ENCODE results near the gene ATPAF2. TPM values are rescaled to one million over a fixed set of nuclear protein-coding genes. Genes with fewer than 3 reads are reported as not detected.

ATPAF2 gene
- total and polyA plus RNA-seq, 2 experiments from 2014 or later: 17.0 to 21.9 TPM

DNA sequence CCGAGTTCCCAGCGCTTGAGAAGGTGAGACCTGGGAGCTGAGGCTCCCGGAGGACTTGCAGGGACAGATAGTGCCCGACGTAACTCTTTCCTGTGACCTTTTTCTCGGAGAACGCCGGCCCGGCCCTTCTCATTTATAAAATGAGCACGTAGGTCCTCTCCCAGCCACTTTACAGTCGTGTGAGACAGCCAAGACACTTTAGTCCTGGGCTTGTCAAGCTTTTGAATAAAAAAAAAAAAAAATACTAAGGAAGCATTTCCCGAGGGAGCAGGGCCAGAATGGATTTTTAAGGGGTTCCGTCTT, 66.1 kb downstream of the ATPAF2 start:
- no peaks in the 10 kb centered on the region for H3K27me3 ChIP-seq (replicated peaks; ENCODE audit: insufficient read depth)
- WGBS, 2 experiments (ENCODE audit: low coverage in 1 of 2, low lambda C conversion rate in 2 of 2, missing lambda C conversion rate in 2 of 2): 5 to 9% methylated on average over 13 of the region's 13 CpGs
- no peaks in the 10 kb centered on the region for H3K9me3 ChIP-seq (ENCODE audit: low read depth)
- peaks cover 43% of the 10 kb centered on the region for H3K79me2 ChIP-seq (ENCODE audit: insufficient read depth)
- no peak for DNase-seq
- peak overlapping the region; percentile 87 for H2AFZ ChIP-seq
- in situ Hi-C loops (cut with MboI): no loop called here
- no peaks in the 10 kb centered on the region for H3K9me2 ChIP-seq (ENCODE audit: insufficient read depth)
- peak overlapping the region; percentile 69 for H3K27ac ChIP-seq
- peak overlapping the region; percentile 86 for H3K4me3 ChIP-seq
- peak overlapping the region; percentile 78 for H3K4me2 ChIP-seq (ENCODE audit: unreplicated experiment)
- H3K36me3 ChIP-seq (ENCODE audit: low read depth): no peaks in the 10 kb centered on the region
- peak overlapping the region; percentile 83 for H3K9ac ChIP-seq
- H4K20me1 ChIP-seq (ENCODE audit: insufficient read depth): no peaks in the 10 kb centered on the region
- no peak for TF ChIP-seq EZH2 (IDR thresholded peaks at IDR 0.05; ENCODE audit: insufficient read depth, poor library complexity, severe bottlenecking)
- TF ChIP-seq EZH2phosphoT487 (IDR thresholded peaks at IDR 0.05; ENCODE audit: insufficient read depth, low read depth): no peak
- peaks cover 10% of the 10 kb centered on the region for H3K4me1 ChIP-seq (ENCODE audit: insufficient read depth)
- H3F3A ChIP-seq (ENCODE audit: insufficient read depth): no peaks in the 10 kb centered on the region

DNA sequence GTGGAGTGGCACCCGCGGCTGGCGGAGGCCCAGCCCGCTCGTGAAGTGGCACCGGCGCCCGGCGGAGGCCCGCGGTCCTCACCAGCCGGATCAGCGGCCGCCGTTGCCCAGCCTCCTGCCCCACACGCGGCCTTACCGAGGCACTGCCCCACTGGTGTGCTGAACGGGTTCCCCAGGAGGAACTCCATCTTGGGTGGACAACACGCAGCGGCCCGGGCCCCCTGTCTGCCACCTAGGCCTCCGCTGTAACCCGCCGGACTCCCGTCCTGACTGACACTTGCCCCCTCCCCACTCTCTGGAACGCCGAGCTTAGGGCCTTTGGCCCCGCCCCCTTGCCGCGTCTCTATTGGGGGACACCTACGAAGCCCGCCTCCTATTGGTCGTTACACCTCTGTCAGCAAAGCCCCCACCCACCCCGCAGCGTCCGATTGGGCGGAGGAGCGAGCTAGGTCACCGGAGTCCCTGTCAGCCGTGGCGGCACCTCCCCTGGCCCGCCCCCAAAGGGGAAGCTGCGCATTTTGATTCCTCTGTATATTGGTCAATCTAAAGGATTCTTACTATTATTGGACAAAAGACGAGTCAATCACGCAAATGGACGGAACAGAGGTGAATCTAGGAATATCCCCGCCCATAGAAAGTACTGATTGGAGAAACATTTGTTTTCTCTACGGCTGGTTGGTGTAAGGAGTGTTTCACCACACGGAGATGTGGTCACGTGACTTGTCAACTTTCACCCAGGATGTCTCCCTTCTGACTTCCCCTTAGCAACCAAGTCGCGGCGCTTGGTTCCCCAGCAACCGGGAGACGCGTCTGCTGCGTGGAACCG, 66.6 kb downstream of the ATPAF2 start, which contains the start of the genes DRC3 and TOM1L2:
Gene DRC3, plus strand, starts transcription at position 737 of the 826 bp plus-strand sequence. CDS start 4,737 bp downstream, outside the sequence.
Gene TOM1L2, minus strand, starts transcription at position 275 of the 826 bp plus-strand sequence. Its CDS starts 87 bp downstream, at position 188.
- DNase-seq: peak; percentile 100
- 1 to 2% methylated on average over 44 to 59 of the region's 59 CpGs for WGBS, 2 experiments (ENCODE audit: low coverage in 1 of 2, low lambda C conversion rate in 2 of 2, missing lambda C conversion rate in 2 of 2)
- Histone ChIP-seq H3F3A (ENCODE audit: insufficient read depth) (no peaks in the 10 kb centered on the region; the same call in 1 of the 2 replicates), H3K27ac (peak within 1 kb of the TSS; percentile 69), H4K20me1 (ENCODE audit: insufficient read depth) (no peaks in the 10 kb centered on the region), H3K79me2 (ENCODE audit: insufficient read depth) (peaks cover 49% of the 10 kb centered on the region), H3K9me2 (ENCODE audit: insufficient read depth) (no peaks in the 10 kb centered on the region), H3K9ac (peak within 1 kb of the TSS; percentile 90), H3K36me3 (ENCODE audit: low read depth) (no peaks in the 10 kb centered on the region), H3K4me3 (peak within 1 kb of the TSS; percentile 86), H3K4me2 (ENCODE audit: unreplicated experiment) (peak within 1 kb of the TSS; percentile 84), H3K27me3 (replicated peaks; ENCODE audit: insufficient read depth) (no peaks in the 10 kb centered on the region), H2AFZ (peak within 1 kb of the TSS; percentile 87), H3K9me3 (ENCODE audit: low read depth) (no peaks in the 10 kb centered on the region), H3K4me1 (ENCODE audit: insufficient read depth) (peaks cover 10% of the 10 kb centered on the region)
- in situ Hi-C loops (cut with MboI): no loop called here
- no peak for TF ChIP-seq EZH2 (IDR thresholded peaks at IDR 0.05; ENCODE audit: insufficient read depth, poor library complexity, severe bottlenecking)
- TF ChIP-seq EZH2phosphoT487 (IDR thresholded peaks at IDR 0.05; ENCODE audit: insufficient read depth, low read depth): no peak

GRCh38 chr17:17971431-17972125, 67.4 kb downstream of the ATPAF2 start:
- in situ Hi-C loops (cut with MboI): no loop called here

DNA sequence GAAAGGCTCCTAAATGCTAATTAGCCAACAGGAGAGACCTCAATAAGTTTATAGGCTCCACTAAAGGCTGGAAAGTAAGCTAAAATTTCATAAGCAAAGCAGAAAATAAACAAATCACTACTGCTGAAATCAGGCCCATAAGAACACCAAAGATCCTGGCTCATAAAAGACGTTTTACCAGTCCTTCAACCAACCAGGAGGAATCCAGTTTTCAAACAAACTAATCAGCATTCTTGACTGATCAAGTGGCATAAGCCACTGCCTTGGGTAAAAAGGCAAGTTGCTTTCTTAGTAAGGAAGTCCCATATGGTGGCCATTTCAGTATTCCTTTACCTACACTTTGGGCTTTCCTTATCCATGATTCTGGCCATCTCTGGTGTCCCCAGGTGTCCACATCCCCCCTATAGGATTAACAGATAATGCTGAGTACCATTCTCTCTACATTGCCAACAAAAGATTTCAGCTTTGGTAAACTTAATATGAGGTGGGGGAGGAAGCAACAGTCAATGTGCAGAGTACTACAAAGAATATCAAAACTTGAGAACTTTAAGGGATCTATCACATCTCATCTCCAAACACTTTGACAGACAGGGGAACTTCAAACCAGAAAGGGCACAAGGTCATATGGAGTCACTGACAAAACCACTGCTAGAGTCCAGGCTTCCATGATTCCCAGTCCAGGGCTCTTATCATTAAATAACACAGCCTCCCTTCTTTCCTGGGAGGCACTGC, 68.1 kb downstream of the ATPAF2 start:
- H3K27ac ChIP-seq: 0 out of 2 replicates have a peak overlapping the region, but pooled peaks have one; percentile 68
- in situ Hi-C loops (cut with MboI): no loop called here

More at GRCh38 chr17:17971431-17972125, 67.4 kb downstream of the ATPAF2 start:
- Histone ChIP-seq H3K9ac (peak overlapping the region; percentile 90), H3K27ac (peak overlapping the region; percentile 68), H3K4me2 (ENCODE audit: unreplicated experiment) (peak overlapping the region; percentile 84), H4K20me1 (ENCODE audit: insufficient read depth) (no peaks in the 10 kb centered on the region), H3K4me1 (ENCODE audit: insufficient read depth) (peaks cover 10% of the 10 kb centered on the region), H2AFZ (peak overlapping the region; percentile 68), H3K4me3 (peak overlapping the region; percentile 80), H3K79me2 (ENCODE audit: insufficient read depth) (peaks cover 57% of the 10 kb centered on the region), H3K9me3 (ENCODE audit: low read depth) (no peaks in the 10 kb centered on the region), H3F3A (ENCODE audit: insufficient read depth) (peaks cover 1% of the 10 kb centered on the region; the same call in 1 of the 2 replicates), H3K9me2 (ENCODE audit: insufficient read depth) (no peaks in the 10 kb centered on the region), H3K27me3 (replicated peaks; ENCODE audit: insufficient read depth) (no peaks in the 10 kb centered on the region), H3K36me3 (ENCODE audit: low read depth) (no peaks in the 10 kb centered on the region)
- peak; percentile 51 for DNase-seq
- 1% methylated on average over 16 to 26 of the region's 33 CpGs for WGBS, 2 experiments (ENCODE audit: low coverage in 1 of 2, low lambda C conversion rate in 2 of 2, missing lambda C conversion rate in 2 of 2)
- TF ChIP-seq EZH2 (IDR thresholded peaks at IDR 0.05; ENCODE audit: insufficient read depth, poor library complexity, severe bottlenecking) (no peak), EZH2phosphoT487 (IDR thresholded peaks at IDR 0.05; ENCODE audit: insufficient read depth, low read depth) (no peak)

More for the DNA sequence above, 68.1 kb downstream of the ATPAF2 start:
- H3K9ac ChIP-seq: peak overlapping the region; percentile 90
- no peaks in the 10 kb centered on the region for H3K9me3 ChIP-seq (ENCODE audit: low read depth)
- H3K4me3 ChIP-seq: peak overlapping the region; percentile 80
- H3K4me2 ChIP-seq (ENCODE audit: unreplicated experiment): peak overlapping the region; percentile 84
- peaks cover 7% of the 10 kb centered on the region; the same call in 1 of the 2 replicates for H3F3A ChIP-seq (ENCODE audit: insufficient read depth)
- no peaks in the 10 kb centered on the region for H4K20me1 ChIP-seq (ENCODE audit: insufficient read depth)
- TF ChIP-seq EZH2phosphoT487 (IDR thresholded peaks at IDR 0.05; ENCODE audit: insufficient read depth, low read depth) (no peak), EZH2 (IDR thresholded peaks at IDR 0.05; ENCODE audit: insufficient read depth, poor library complexity, severe bottlenecking) (no peak)
- no peaks in the 10 kb centered on the region for H3K36me3 ChIP-seq (ENCODE audit: low read depth)
- H3K79me2 ChIP-seq (ENCODE audit: insufficient read depth): peaks cover 64% of the 10 kb centered on the region
- WGBS, 2 experiments (ENCODE audit: low coverage in 1 of 2, low lambda C conversion rate in 2 of 2, missing lambda C conversion rate in 2 of 2): 29 to 36% methylated on average over 1 of the region's 1 CpG
- no peaks in the 10 kb centered on the region for H3K27me3 ChIP-seq (replicated peaks; ENCODE audit: insufficient read depth)
- peaks cover 10% of the 10 kb centered on the region for H3K4me1 ChIP-seq (ENCODE audit: insufficient read depth)
- DNase-seq: peak; percentile 16
- H3K9me2 ChIP-seq (ENCODE audit: insufficient read depth): no peaks in the 10 kb centered on the region
- no peak overlapping the region for H2AFZ ChIP-seq

Other genes with a start within 250 kb of the ATPAF2 start
- 34.4 and 36.2 TPM in 2 replicates for gene SREBF1, start 202.2 kb downstream of the ATPAF2 start, total RNA-seq (2014; rRNA removed; shearing (Covaris generic))
- 14.3 and 19.2 TPM in 2 replicates for gene SREBF1, start 202.2 kb downstream of the ATPAF2 start, polyA plus RNA-seq (2016; fragmentation: Nextera tagmentation; extraction: Ambion mirVana)
- 31.0 and 50.2 TPM in 2 replicates for gene TOM1L2, start 66.8 kb downstream of the ATPAF2 start, total RNA-seq (2014; rRNA removed; shearing (Covaris generic))
- gene TOM1L2, start 66.8 kb downstream of the ATPAF2 start, polyA plus RNA-seq (2016; fragmentation: Nextera tagmentation; extraction: Ambion mirVana): 25.5 and 27.3 TPM in 2 replicates
- 1.0 and 3.6 TPM in 2 replicates for gene DRC3, start 66.3 kb downstream of the ATPAF2 start, total RNA-seq (2014; rRNA removed; shearing (Covaris generic))
- 2.2 and 3.2 TPM in 2 replicates for gene DRC3, start 66.3 kb downstream of the ATPAF2 start, polyA plus RNA-seq (2016; fragmentation: Nextera tagmentation; extraction: Ambion mirVana)
- gene GID4, start 240 bp upstream of the ATPAF2 start, total RNA-seq (2014; rRNA removed; shearing (Covaris generic)): 8.0 and 10.2 TPM in 2 replicates
- gene GID4, start 240 bp upstream of the ATPAF2 start, polyA plus RNA-seq (2016; fragmentation: Nextera tagmentation; extraction: Ambion mirVana): 7.2 and 7.3 TPM in 2 replicates
- 51.0 and 53.4 TPM in 2 replicates for gene DRG2, start 48.8 kb upstream of the ATPAF2 start, total RNA-seq (2014; rRNA removed; shearing (Covaris generic))
- gene DRG2, start 48.8 kb upstream of the ATPAF2 start, polyA plus RNA-seq (2016; fragmentation: Nextera tagmentation; extraction: Ambion mirVana): 34.6 and 36.7 TPM in 2 replicates
- gene MYO15A, start 69.6 kb upstream of the ATPAF2 start, total RNA-seq (2014; rRNA removed; shearing (Covaris generic)): 0.25 and 0.54 TPM in 2 replicates
- gene MYO15A, start 69.6 kb upstream of the ATPAF2 start, polyA plus RNA-seq (2016; fragmentation: Nextera tagmentation; extraction: Ambion mirVana): 0.70 and 0.90 TPM in 2 replicates
- gene ALKBH5, start 144.7 kb upstream of the ATPAF2 start, total RNA-seq (2014; rRNA removed; shearing (Covaris generic)): 152 and 161 TPM in 2 replicates
- 81.9 and 85.2 TPM in 2 replicates for gene ALKBH5, start 144.7 kb upstream of the ATPAF2 start, polyA plus RNA-seq (2016; fragmentation: Nextera tagmentation; extraction: Ambion mirVana)
- 37.3 and 40.3 TPM in 2 replicates for gene LLGL1, start 186.5 kb upstream of the ATPAF2 start, total RNA-seq (2014; rRNA removed; shearing (Covaris generic))
- gene LLGL1, start 186.5 kb upstream of the ATPAF2 start, polyA plus RNA-seq (2016; fragmentation: Nextera tagmentation; extraction: Ambion mirVana): 3.4 and 3.5 TPM in 2 replicates
- 250 and 306 TPM in 2 replicates for gene FLII, start 219.6 kb upstream of the ATPAF2 start, total RNA-seq (2014; rRNA removed; shearing (Covaris generic))
- gene FLII, start 219.6 kb upstream of the ATPAF2 start, polyA plus RNA-seq (2016; fragmentation: Nextera tagmentation; extraction: Ambion mirVana): 187 TPM in 2 replicates
- 13.8 and 26.4 TPM in 2 replicates for gene MIEF2, start 221.5 kb upstream of the ATPAF2 start, total RNA-seq (2014; rRNA removed; shearing (Covaris generic))
- 8.8 and 10.0 TPM in 2 replicates for gene MIEF2, start 221.5 kb upstream of the ATPAF2 start, polyA plus RNA-seq (2016; fragmentation: Nextera tagmentation; extraction: Ambion mirVana)

Measured in GM23248 (cell line).